Measurements from ENCODE around the gene FOXP1. TPM values are rescaled to one million over a fixed set of nuclear protein-coding genes. Genes with fewer than 3 reads are reported as not detected.
A peak's percentile ranks its signal among the peaks of the same experiment; 100 is the strongest.

The FOXP1 gene
- total and polyA plus RNA-seq, 2 donors (not counting 1 experiment from before 2014, with no cell fraction given), result 91.1 to 508 TPM

- Mint-ChIP-seq H3K4me1 (peaks cover 63% of the 10 kb centered on the region), H3K4me3 (peak overlapping the region; percentile 20), H3K27me3 (peaks cover 8% of the 10 kb centered on the region), H3K9me3 (ENCODE audit: insufficient read depth) (no peaks in the 10 kb centered on the region), H3K27ac (peak overlapping the region; percentile 34)
- Histone ChIP-seq H3K79me2 (ENCODE audit: control insufficient read depth, insufficient read depth, low read length) (peaks cover 96% of the 10 kb centered on the region), H3K9me3 (ENCODE audit: control extremely low read depth in 1 of 3, control insufficient read depth in 2 of 3, insufficient read depth in 1 of 3, low read length in 2 of 3) (no peaks in the 10 kb centered on the region), H4K20me1 (ENCODE audit: control insufficient read depth, insufficient read depth, low read length, poor library complexity, severe bottlenecking) (peaks cover 47% of the 10 kb centered on the region), H3K4me3 (ENCODE audit: control extremely low read depth in 1 of 5, extremely low read depth in 1 of 5, insufficient read depth in 1 of 5, low read depth in 2 of 5, low read length in 4 of 5) (no peak overlapping the region), H3K4me2 (replicated peaks; ENCODE audit: low read depth, low read length, poor library complexity, severe bottlenecking) (peak overlapping the region; percentile 62), H3K9ac (ENCODE audit: low read length) (no peak overlapping the region), H3K27ac (ENCODE audit: low read length in 2 of 2) (no peak overlapping the region), H3K36me3 (replicated peaks in 1 of 2; ENCODE audit: control extremely low read depth in 1 of 2, control insufficient read depth in 1 of 2, extremely low read depth in 1 of 2, insufficient read depth in 2 of 2, low read length in 1 of 2) (peaks cover 0 to 1% of the 10 kb centered on the region in 2 experiments), H2AFZ (ENCODE audit: insufficient read depth, low read depth, low read length, poor library complexity, severe bottlenecking) (no peak overlapping the region), H3K27me3 (replicated peaks in 1 of 4; ENCODE audit: control extremely low read depth in 1 of 4, control insufficient read depth in 3 of 4, insufficient read depth in 4 of 4, low read length in 3 of 4) (peaks cover 0 to 4% (median 0%) of the 10 kb centered on the region in 4 experiments), H3K4me1 (ENCODE audit: control insufficient read depth in 2 of 2, insufficient read depth in 2 of 2, low read length in 2 of 2) (peaks cover 34 to 51% of the 10 kb centered on the region in 2 donors)
- ChIA-PET CTCF (no interaction called here), POLR2A (interaction anchor here (1.5 kb wide), 1 partner anchor 19 kb away, joined by 10 read pairs; no protein-coding TSS in a partner anchor)
- intact Hi-C loops (cut with micrococcal nuclease), result loop anchor here (5.0 kb wide), 1 partner anchor 121 kb away; no protein-coding TSS in a partner anchor
- TF ChIP-seq CTCF (IDR thresholded peaks at IDR 0.05) (no peak), EZH2 (IDR thresholded peaks at IDR 0.05; ENCODE audit: borderline replicate concordance, insufficient read depth, low read depth, low read length, poor library complexity, severe bottlenecking) (no peak)
- ATAC-seq (ENCODE audit: low read depth) (no peak), DNase-seq (peak; percentile 21)
Observed at GRCh38 chr3:71562938-71563337, 20.6 kb downstream of the FOXP1 start.

- H2AFZ ChIP-seq (ENCODE audit: insufficient read depth, low read depth, low read length, poor library complexity, severe bottlenecking), result no peak overlapping the region
- Mint-ChIP-seq H3K27me3 (peaks cover 3% of the 10 kb centered on the region), H3K4me1 (peaks cover 50% of the 10 kb centered on the region), H3K4me3 (no peak overlapping the region), H3K9me3 (ENCODE audit: insufficient read depth) (no peaks in the 10 kb centered on the region), H3K27ac (no peak overlapping the region)
- ChIA-PET POLR2A (no interaction called here), CTCF (no interaction called here)
- peaks cover 0 to 4% (median 0%) of the 10 kb centered on the region in 4 experiments for H3K27me3 ChIP-seq (replicated peaks in 1 of 4; ENCODE audit: control extremely low read depth in 1 of 4, control insufficient read depth in 3 of 4, insufficient read depth in 4 of 4, low read length in 3 of 4)
- no peak overlapping the region for H3K4me2 ChIP-seq (replicated peaks; ENCODE audit: low read depth, low read length, poor library complexity, severe bottlenecking)
- H3K36me3 ChIP-seq (replicated peaks in 1 of 2; ENCODE audit: control extremely low read depth in 1 of 2, control insufficient read depth in 1 of 2, extremely low read depth in 1 of 2, insufficient read depth in 2 of 2, low read length in 1 of 2), result peaks cover 0 to 1% of the 10 kb centered on the region in 2 experiments
- no CpG with 5 or more reads among the region's 2 CpGs for WGBS (ENCODE audit: insufficient coverage)
- intact Hi-C loops (cut with micrococcal nuclease), result loop anchor here (5.0 kb wide), 1 partner anchor 118 kb away; no protein-coding TSS in a partner anchor
- TF ChIP-seq EZH2 (IDR thresholded peaks at IDR 0.05; ENCODE audit: borderline replicate concordance, insufficient read depth, low read depth, low read length, poor library complexity, severe bottlenecking) (no peak), CTCF (IDR thresholded peaks at IDR 0.05) (no peak)
- DNase-seq (no peak), ATAC-seq (ENCODE audit: low read depth) (no peak)
- no peaks in the 10 kb centered on the region for H3K9me3 ChIP-seq (ENCODE audit: control extremely low read depth in 1 of 3, control insufficient read depth in 2 of 3, insufficient read depth in 1 of 3, low read length in 2 of 3)
- peaks cover 47% of the 10 kb centered on the region for H4K20me1 ChIP-seq (ENCODE audit: control insufficient read depth, insufficient read depth, low read length, poor library complexity, severe bottlenecking)
- H3K4me1 ChIP-seq (ENCODE audit: control insufficient read depth in 2 of 2, insufficient read depth in 2 of 2, low read length in 2 of 2), result peaks cover 31 to 42% of the 10 kb centered on the region in 2 donors
- no peak overlapping the region for H3K4me3 ChIP-seq (ENCODE audit: control extremely low read depth in 1 of 5, extremely low read depth in 1 of 5, insufficient read depth in 1 of 5, low read depth in 2 of 5, low read length in 4 of 5)
- H3K9ac ChIP-seq (ENCODE audit: low read length), result no peak overlapping the region
- H3K79me2 ChIP-seq (ENCODE audit: control insufficient read depth, insufficient read depth, low read length), result peaks cover 96% of the 10 kb centered on the region
- H3K27ac ChIP-seq (ENCODE audit: low read length in 2 of 2), result no peak overlapping the region
Observed at GRCh38 chr3:71560665-71561064, 22.9 kb downstream of the FOXP1 start.

Measured in B cell (primary cell).